Right hindlimb (tissue), 1 donor: ENCODE measurements around the gene IL36RN.

Experiments used
- DNase-seq: peaks from one replicate; pipeline ENCODE4 v3.0.0-alpha.2; 2018

The IL36RN gene

DNA sequence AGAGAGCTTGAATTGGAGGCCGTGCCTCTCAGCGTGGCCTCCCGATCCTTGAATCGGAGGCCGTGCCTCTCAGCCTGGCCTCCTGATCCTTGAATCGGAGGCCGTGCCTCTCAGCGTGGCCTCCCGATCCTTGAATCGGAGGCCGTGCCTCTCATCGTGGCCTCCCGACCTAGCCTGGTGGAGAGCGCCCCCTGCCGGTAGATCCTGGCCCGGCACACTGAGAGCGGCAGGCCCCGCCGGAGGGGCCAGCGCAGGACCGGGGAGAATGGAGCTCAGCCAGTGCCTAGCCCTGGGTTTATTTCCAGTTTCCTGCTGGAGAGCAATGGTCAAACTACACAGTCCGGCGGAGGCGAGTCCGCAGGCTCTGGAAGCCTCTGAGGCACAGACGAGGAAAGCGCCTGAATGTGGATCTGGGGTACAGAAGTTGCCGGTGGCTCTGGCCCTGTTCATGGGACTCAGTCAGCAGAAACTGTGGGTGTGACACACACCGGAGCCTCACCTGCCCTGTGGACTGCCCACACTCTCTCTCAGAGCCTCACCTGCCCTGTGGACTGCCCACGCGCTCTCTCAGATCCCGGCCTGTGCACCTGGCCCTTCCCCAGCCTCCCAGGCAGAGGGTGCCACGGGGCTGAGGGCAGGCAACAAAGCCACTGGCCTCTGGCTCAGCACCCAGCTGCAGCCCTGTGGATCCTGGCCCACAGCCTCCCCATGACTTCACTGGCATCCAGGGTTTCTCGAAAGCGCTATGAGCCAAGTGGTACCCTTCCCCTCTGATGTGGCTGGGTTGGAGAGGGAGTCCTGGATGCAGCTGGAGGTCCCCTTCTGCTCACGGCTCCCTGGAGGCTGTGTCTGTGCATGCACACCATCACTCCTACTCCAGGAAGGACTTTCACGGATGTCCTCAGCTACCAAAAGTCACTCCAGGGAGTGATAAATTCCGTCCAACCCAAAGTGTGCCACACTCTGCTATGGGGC is 7.8 kb upstream of the IL36RN start:
- no peak for DNase-seq

DNA sequence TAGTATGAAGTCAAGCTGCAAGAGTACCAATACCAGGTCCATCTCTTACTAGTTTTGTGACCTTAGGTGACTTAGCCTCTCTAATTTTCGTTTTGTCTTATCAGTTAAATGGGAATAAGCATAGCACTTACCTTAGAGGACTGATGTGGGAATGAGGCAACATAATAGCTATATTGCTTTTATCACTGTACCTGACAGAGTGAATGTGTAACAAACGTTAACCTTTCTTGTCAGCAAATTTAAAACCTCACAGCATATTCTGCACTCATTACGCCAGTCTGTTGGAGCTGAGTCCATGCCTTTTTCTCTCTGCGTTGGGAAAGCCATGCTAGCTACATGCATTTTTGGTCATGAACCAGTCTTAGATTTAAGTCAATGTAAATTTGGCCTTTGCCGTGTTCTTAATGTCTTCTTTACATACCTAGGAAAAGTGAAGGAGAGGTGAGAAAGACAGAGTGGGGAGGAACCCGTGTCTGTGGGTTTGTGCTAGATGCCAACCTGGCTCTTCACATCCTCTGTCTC is 6.5 kb upstream of the IL36RN start, which contains the start of gene IL36B:
TSS of gene IL36B (minus strand) at position 472 of the 522 bp plus-strand sequence.
- no peak for DNase-seq

DNA sequence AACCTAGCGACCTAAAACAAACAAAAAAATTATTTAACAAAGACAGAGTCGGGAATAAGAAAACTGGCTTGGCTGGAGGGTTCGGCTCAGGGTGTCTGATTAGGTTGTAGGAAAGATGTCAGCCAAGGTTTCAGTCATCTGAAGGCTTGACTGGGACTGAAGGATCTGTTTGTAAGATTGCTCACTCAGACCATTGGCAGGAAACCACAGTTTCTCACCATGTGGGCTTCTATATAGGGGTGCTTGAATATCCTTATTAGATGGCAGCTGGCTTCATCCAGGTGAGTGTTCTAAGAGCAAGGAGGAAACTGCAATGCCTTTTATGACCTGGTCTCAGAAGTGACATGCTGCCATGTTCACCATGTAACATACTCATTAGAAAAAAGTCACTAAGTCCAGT is 5.3 kb upstream of the IL36RN start:
- DNase-seq = no peak

DNA sequence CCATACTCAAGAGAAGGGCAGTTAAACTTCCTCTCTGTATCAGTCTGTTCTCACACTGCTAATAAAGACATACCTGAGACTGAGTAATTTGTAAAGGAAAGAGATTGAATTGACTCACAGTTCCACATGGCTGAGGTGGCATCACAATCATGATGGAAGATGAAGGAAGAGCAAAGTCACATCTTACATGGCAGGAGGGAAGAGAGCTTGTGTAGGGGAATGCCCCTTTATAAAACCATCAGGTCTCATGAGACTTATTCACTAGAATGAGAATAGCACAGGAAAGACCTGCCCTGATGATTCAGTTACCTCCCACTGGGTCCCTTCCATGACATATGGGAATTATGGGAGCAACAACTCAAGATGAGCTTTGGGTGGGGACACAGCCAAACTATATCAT is 4.9 kb upstream of the IL36RN start:
- no peak for DNase-seq

DNA sequence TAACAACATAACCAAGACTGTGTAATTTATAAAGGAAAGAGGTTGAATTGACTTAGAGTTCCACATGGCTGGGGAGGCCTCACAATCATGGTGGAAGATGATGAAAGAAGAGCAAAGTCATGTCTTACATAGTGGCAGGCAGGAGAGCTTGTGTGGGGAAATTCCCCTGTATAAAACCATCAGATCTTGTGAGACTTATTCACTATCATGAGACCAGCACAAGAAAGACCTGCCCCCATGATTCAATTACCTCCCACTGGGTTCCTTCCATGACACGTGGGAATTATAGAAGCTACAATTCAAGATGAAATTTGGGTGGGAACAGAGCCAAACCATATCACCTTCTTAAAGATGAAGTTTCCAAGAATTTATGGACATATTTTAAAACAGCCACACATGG is 2.5 kb upstream of the IL36RN start:
- no peak for DNase-seq

DNA sequence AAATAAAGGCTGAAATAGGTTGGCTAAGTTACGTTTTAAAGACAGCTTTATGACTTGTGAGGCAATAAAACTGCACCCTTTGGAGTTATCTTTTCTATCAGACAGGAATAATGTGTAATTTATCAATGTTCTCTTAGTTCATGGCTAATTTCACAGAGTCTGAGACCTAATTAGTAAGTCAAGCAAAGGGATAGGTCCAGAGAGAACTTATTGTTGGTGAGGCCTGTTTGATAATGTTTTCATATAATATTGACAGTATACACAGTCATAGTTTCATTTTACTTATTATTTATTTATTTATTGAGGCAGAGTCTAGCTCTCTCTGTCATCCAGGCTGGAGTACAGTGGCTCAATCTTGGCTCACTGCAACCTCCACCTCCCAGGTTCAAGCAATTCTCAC is 1.9 kb upstream of the IL36RN start:
- no peak for DNase-seq

DNA sequence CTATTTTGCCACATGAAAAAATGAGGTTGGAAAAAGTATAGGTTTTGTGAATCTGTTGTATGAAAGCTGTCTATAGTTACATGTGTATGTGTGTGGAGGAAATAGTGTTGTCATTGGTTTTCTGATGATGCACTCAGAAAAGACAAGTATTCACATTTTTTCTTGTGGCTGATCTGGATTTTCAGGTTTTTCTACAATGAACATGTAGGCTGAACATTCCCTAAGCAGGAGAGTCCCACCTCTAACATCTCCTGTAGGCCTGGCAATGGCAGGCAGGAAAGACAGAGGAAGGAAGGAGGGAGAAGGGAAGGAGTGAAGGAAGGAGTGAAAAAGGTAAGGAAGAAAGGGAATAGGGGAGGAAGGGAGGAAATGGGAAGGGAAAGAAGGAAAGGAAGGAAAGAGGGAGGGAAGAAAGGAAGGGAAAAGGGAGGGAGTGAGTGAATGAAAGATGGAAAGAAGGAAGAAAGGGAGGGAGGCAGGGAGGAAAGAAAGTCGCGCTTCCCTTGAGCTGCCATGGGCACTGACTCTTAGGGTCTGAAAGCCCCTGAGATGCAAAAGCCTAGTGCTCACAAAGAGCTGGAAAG is 495 bp upstream of the IL36RN start:
- DNase-seq = no peak

DNA sequence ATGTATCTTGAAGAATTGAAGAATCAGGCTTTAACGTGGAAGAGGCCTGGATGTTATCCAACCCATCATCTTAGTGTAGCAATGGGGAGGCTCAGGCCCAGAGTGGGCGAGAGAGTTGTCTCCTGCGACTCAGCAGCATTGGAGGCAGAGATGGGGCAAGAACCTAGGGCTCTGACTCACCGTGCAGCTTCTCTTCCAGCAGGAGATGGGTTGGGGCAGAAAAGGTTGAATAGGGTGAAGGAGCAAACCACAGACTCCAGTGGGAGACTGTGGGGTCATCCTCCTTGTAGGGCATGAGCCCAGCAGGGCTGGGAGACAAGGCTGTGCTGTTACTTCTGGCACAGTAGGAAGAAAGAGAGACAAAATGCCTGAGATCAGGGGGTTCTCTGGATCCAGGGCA is 1.4 kb downstream of the IL36RN start:
- no peak for DNase-seq

DNA sequence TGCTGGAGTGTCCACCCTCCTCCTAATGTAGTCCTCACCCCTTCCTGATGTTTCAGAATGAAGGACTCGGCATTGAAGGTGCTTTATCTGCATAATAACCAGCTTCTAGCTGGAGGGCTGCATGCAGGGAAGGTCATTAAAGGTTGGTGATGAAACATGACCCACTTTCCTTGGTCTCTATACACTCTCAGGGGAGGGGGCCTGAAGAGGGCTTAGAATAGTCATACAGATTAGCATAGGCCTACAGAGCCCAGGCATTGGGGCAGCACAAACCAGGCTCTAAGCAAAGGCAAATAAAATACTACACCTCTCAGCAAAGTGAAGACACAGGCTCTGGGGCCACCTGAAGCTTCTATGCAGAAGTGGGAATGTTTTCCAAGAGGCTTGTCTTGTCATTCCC is 1.8 kb downstream of the IL36RN start:
- no peak for DNase-seq

DNA sequence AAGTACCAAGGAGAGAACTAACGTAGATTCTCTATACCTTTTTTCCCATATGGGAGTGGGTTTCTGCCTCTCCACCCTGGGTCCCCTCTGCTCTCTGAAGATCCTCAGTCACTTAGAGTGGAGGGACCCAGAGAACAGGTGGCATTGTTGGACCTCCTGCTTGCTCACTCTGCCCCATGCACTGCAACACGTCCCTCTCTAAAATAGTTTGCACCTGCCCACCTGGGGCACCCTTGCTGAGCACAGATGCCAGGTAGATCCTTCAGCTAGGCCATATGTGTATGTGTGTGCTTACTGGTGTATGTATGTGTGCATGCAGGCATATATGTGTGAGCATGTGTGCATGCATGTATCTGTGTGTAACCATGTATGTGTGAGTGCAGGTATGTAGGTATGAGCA is 2.2 kb downstream of the IL36RN start:
- no peak for DNase-seq

DNA sequence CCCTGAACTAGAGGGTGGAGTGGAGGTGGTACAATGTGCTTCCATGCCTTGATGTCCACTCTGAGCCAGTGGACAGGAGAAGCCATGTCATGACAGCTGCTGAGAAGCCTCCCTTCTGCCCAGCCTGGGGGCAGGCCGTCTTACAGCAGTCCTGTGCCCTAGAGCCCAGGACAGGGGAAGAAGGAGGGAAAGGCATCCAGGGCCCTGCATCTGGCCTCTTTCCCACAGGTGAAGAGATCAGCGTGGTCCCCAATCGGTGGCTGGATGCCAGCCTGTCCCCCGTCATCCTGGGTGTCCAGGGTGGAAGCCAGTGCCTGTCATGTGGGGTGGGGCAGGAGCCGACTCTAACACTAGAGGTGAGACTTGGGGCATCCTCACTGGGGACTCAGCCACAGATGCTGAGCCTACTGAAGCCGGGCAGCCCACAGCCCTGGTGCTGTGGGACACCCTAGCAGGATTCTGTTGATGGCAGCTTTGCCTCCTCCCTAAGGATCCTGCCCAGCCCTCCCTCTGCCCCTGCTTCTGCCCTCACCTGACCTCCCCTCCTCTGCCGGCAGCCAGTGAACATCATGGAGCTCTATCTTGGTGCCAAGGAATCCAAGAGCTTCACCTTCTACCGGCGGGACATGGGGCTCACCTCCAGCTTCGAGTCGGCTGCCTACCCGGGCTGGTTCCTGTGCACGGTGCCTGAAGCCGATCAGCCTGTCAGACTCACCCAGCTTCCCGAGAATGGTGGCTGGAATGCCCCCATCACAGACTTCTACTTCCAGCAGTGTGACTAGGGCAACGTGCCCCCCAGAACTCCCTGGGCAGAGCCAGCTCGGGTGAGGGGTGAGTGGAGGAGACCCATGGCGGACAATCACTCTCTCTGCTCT is 3.1 kb downstream of the IL36RN start:
- no peak for DNase-seq

DNA sequence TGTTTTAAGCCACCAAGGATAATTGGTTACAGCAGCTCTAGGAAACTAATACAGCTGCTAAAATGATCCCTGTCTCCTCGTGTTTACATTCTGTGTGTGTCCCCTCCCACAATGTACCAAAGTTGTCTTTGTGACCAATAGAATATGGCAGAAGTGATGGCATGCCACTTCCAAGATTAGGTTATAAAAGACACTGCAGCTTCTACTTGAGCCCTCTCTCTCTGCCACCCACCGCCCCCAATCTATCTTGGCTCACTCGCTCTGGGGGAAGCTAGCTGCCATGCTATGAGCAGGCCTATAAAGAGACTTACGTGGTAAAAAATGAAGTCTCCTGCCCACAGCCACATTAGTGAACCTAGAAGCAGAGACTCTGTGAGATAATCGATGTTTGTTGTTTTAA is 5.3 kb downstream of the IL36RN start:
- no peak for DNase-seq

DNA sequence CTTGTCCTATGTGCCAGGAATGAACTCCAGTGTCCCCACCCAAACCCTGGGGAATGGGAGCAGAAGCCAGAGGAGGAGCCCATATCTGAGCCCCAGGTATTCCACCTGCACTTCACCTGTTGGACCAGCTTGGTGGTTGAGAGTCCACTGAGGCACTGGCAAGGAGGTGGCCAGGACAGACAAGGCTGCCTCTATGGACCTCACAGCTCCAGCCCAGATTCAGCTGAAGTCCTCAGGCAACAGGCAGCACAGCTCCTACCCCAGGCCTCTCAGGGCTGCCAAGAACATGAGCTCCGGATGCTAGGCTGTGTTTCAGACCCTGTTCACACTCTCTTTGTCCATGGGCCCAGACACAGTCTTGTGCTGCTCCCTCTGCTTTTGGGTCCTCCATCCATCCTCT is 5.9 kb downstream of the IL36RN start:
- DNase-seq = no peak

DNA sequence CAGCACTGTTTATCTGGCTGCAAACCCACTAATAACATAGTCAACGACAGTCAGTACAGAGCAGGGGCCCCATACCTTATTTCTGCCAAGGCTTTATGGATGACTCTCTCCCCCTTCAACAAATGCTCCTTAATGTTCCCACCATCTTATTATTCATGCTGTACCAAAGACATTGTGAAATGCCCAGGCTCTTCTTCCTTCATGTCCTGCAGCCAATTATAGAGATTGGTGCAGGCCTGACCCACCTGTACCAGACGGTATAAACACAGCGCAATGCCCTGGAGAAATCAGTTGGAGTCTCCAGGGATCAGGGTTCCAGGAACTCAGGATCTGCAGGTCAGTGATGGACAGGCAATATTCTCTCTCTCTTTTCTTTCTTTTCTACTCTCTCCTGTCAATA is 8.7 kb downstream of the IL36RN start, which contains the start of gene IL1F10:
TSS of gene IL1F10 (plus strand) at position 290 of the 400 bp plus-strand sequence. CDS start 4,769 bp downstream, outside the sequence.
- no peak for DNase-seq

DNA sequence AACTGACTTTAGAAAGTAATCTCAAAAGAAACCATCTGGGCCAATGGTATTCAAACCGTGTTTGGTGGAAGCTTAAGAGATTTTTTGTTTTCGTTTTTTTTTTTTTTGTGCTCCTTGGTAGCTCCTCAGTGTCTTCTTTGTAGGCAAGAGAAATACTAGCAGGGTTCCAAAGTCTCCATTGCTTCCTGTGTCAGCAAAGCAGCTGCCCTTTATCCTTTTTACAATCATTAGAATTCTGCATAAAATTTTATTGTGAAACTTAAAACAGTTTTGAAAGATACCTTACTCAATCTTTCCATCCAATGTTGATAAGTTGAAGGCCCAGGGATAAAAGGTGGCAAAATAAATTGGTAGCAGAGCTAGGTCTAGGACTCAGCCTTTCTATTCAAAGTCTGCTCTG is 9.3 kb downstream of the IL36RN start:
- DNase-seq = no peak

DNA sequence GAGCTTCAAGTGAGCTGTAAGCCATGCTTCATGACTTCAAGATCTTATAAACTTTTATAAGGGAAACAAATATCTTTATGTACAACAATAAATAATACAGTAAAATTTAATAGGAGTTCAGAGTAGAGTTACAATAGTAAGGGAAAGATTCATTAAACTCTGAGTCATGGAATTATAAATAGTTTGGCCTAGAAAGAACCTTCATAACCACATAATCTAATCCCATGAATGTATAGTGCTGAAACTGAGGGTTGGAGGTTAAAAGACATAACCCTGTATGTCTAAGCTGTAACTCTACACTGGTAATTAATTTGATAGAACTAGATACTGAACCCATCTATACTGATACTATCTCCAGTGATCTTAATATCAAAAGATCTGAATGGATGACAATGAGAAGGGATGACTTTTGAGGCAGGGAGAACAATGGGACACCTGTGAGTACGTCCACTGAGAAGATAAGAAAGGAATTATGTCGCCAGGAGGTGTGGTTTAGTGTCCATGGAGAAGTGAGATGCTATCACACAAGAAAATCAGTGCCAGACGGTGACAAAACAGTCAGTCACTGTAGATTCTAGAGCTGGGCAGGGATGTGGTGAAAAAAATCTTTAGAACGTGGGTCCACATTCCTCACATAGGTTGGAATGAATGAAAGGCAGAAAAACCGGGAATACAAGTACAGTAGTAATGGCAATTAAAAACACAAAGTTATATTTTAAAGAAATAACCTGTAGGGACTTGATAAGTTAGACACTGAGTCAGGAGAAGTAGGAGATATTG is 9.9 kb downstream of the IL36RN start:
- no peak for DNase-seq

DNA sequence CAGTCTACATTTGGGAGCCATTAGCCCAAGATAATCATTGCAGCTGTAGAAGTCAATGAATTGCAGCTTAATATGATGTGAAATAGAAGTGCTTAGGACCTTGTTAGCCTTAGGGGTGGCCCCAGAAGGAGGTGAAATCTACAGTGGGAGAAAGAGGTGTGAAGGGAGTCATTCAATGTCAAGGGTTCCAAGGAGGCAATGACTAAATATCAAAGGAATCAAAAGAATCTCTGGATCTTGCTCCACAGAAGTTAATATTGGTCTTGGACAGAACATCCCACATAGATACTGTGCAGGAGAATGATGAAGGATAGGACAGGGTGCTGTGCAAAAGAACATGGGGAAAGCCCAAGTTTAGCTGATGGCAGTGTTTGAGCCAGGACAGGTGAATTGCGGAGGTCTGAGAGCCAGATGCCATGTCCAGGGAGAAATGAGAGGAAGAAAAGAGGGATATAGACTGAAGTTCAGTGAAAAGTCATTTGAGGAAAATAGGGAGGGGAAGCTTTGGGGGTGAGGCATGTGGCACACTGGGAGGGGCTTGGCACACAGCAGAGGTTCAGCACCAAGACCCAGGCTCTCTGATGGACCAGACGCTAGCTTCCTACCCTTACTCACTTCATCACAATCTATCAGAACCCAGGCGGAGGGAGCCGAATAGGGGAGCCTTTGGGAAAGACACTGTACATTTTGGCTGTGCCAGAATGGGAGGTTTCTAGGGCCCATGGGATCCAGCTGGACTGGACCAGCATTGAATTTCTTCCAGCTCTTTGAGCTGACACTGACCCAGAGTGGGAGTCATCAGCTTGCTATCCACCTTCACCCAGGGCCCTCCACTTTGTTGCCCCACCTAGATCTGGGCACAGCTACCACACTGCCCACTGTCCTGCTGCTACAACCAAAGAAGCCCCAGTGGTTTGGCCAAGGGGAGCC is 10.9 kb downstream of the IL36RN start:
- DNase-seq = no peak

DNA sequence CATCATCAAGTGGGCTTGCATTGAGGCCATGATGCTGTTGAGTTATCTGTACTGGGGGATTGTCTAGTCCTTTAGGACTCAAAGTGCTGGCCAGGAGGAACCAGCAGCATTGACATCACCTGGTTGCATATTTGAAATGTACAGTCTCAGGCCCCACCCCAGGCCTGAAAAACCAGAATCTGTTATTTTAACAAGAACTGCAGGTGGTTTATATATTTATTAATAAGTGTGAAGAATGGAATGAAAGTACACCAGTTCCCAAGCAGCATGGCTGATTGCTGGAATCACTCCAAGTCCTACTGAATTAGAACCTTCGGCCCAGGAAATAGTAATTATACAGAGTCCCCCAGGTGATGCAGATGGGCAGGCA is 11.6 kb downstream of the IL36RN start:
- no peak for DNase-seq

DNA sequence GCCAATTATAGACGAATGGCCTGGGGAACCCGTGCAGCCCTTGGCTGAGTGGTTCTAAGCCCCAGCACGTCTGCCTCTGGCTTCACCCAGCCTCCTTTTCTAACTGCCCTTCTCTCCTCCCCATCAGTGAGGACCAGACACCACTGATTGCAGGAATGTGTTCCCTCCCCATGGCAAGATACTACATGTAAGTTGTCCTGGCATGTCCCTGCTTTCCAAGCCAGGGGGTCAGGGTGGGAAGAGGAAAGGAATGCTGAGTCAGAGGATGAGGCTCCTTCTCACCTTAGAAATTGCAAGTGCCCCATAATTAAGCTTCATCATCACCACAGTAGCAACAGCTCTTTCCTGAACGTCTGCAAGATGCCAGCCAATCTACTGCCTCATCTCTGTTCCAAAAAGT is 13.6 kb downstream of the IL36RN start:
- DNase-seq = no peak

DNA sequence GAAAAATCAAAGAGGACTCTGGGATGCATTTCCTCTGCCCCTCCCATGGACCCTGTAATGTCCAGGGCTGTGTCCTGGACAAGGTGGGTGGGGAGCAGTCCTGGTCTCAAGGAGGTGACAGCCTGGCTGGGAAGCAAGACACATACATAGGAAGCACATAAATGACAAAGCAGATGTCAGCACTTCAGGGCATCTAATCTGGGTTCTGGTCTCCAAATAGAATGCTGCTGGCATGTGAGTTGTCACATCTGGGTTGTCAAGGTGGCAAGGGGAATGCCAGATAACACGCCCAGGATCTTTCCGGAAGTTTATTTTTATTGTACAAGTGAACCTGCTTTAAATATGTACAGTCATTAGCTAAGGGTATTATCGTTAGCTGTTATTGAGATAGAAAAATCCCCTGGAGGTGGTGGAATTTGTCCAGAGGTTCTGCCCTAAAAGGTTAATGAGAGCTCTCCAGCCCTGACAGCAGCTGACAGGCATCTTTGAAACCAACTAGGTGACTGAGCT is 14.4 kb downstream of the IL36RN start:
- DNase-seq = no peak

DNA sequence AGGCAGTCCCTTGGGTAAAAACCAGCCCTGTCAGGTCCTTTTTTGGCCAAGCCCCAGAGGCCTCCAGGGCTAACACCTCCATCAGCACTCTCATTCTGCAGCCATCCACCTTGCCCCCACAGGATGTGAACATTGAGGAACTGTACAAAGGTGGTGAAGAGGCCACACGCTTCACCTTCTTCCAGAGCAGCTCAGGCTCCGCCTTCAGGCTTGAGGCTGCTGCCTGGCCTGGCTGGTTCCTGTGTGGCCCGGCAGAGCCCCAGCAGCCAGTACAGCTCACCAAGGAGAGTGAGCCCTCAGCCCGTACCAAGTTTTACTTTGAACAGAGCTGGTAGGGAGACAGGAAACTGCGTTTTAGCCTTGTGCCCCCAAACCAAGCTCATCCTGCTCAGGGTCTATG is 16.0 kb downstream of the IL36RN start:
- DNase-seq = no peak
